A549 treated with RU486 at 1 μM for 4 hours (cell line): ENCODE data around the gene ATXN3. TPM values are rescaled to one million over a fixed set of nuclear protein-coding genes. Genes with fewer than 3 reads are reported as not detected.

Experiments
- total RNA-seq: library from RNA; stranded (reverse); fragments of 200-300 nt; extraction: Qiagen RNA extraction; gene quantifications from 5 replicates; pipeline ENCODE4 v1.2.3, GENCODE V29; 2022; ENCODE audit warnings: low read depth

Gene ATXN3
- 20.1 to 40.5 TPM (median 24.6 TPM) in 5 replicates for total RNA-seq

GRCh38 chr14:92106143-92106926 is at the start of gene ATXN3:
Gene ATXN3, minus strand, starts transcription at chr14:92106582. Its CDS starts 30 bp downstream, at chr14:92106552.

GRCh38 chr14:92121670-92122350 is 15.4 kb upstream of the ATXN3 start, which contains the start of the genes CPSF2 and NDUFB1:
Gene CPSF2, plus strand, starts transcription at chr14:92121969. Its CDS starts 9,016 bp downstream, at chr14:92130985.
Gene NDUFB1, minus strand, starts transcription at chr14:92121706. Its CDS starts 4,069 bp downstream, at chr14:92117637.

GRCh38 chr14:92039719-92040430 is 66.5 kb downstream of the ATXN3 start, which contains the start of gene TRIP11:
Gene TRIP11, minus strand, starts transcription at chr14:92040059. Its CDS starts 374 bp downstream, at chr14:92039685.

Other genes with a start within 250 kb of the ATXN3 start
- 0.51 to 0.72 TPM (median 0.65 TPM) in 5 replicates for gene TC2N, start 239.0 kb downstream of the ATXN3 start, total RNA-seq
- gene FBLN5, start 158.9 kb downstream of the ATXN3 start, total RNA-seq = 1.8 to 2.3 TPM (median 2.2 TPM) in 5 replicates
- 5.4 to 10.6 TPM (median 7.9 TPM) in 5 replicates for gene TRIP11, start 66.5 kb downstream of the ATXN3 start, total RNA-seq
- 314 to 463 TPM (median 357 TPM) in 5 replicates for gene NDUFB1, start 15.1 kb upstream of the ATXN3 start, total RNA-seq
- gene CPSF2, start 15.4 kb upstream of the ATXN3 start, total RNA-seq = 36.5 to 48.7 TPM (median 43.0 TPM) in 5 replicates
- 0.08 to 0.35 TPM (median 0.11 TPM) in 5 replicates for gene SLC24A4, start 216.6 kb upstream of the ATXN3 start, total RNA-seq